AG09319 (cell line): Measurements from ENCODE around the gene SAMD14.

ENCODE experiments used
- DNase-seq: peaks from one replicate; pipeline ENCODE4 v3.0.0-alpha.2; 2010; ENCODE audit warnings: low read depth; ENCODE audit errors: extremely low read depth
- TF ChIP-seq, protein P1 (sequence below): IDR thresholded peaks from 2 replicates; pipeline ENCODE4 v1.5.1; 2011; ENCODE audit warnings: low read depth, mild to moderate bottlenecking, inconsistent platforms, low read length, moderate library complexity

SAMD14 gene

GRCh38 chr17:50076221-50076590 is 53.8 kb downstream of the SAMD14 start:
- no peak for DNase-seq
- TF ChIP-seq, protein P1, sequence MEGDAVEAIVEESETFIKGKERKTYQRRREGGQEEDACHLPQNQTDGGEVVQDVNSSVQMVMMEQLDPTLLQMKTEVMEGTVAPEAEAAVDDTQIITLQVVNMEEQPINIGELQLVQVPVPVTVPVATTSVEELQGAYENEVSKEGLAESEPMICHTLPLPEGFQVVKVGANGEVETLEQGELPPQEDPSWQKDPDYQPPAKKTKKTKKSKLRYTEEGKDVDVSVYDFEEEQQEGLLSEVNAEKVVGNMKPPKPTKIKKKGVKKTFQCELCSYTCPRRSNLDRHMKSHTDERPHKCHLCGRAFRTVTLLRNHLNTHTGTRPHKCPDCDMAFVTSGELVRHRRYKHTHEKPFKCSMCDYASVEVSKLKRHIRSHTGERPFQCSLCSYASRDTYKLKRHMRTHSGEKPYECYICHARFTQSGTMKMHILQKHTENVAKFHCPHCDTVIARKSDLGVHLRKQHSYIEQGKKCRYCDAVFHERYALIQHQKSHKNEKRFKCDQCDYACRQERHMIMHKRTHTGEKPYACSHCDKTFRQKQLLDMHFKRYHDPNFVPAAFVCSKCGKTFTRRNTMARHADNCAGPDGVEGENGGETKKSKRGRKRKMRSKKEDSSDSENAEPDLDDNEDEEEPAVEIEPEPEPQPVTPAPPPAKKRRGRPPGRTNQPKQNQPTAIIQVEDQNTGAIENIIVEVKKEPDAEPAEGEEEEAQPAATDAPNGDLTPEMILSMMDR: no peak

DNA sequence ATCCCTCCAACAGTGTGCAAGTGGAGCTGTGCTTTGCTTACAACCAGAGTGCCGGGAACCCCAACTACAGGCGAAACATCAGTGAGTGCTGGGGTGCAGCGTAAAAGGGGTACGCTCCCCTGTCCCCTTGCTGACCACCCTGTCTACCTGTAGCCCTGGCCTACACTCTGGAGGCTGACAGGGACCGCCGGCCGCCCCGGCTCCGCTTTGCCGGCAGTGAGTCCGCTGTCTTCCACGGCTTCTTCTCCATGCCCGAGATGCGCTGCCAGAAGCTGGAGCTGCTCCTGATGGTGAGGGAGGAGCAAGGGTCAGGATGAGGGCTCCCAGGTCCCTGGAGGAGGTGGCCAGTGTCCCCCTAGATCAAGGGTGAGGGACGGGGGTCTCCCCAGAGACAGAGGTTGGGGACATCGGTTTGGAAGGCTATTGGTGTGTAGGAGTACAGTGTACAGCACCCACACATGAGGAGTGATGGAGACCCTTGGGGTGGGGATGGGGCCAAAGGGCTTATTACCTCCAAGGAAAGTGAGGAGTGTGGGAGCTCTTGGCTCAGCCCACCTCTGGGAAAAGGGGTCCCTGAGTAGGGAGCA is 54.4 kb downstream of the SAMD14 start:
- no peak for DNase-seq
- TF ChIP-seq, protein P1: no peak

DNA sequence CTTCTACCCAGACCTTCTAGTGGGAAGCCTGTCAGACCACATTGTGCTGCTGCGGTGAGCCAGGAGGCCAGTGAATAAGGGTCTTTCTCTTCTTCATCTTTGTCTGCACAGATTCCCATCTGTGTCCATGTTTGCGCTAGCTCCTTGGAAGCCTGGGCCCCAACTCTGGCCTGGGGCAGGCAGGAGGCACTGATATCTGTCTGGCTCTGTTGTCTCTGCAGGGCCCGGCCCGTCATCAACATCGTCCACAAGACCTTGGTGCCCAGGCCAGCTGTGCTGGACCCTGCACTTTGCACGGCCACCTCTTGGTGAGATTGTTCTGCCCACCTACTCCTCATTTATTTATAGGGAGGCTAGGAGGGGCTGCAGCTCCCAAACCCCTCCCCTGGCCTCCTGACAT is 55.7 kb downstream of the SAMD14 start:
- no peak for DNase-seq
- TF ChIP-seq, protein P1: no peak

GRCh38 chr17:50072925-50073324 is 57.0 kb downstream of the SAMD14 start:
- TF ChIP-seq, protein P1: no peak
- DNase-seq: no peak

DNA sequence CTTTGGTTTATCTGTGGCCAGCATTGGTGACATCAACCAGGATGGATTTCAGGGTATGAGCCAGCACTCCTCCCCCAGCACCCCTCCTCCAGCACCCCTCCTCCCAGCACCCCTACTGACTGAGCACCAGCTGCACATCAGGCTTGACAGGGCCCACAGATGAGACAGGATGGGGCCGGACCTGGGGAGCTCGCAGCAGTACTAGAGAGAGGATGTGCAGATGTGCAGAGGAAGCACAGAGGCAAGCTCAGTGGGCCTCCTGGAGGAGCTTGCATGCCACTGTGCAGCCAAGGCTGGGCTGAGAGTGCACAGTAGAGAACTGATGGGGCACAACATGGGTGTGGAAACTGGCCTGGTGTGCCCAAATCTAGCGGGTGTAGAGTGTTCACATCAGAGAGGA is 57.8 kb downstream of the SAMD14 start:
- DNase-seq: no peak
- TF ChIP-seq, protein P1: no peak

DNA sequence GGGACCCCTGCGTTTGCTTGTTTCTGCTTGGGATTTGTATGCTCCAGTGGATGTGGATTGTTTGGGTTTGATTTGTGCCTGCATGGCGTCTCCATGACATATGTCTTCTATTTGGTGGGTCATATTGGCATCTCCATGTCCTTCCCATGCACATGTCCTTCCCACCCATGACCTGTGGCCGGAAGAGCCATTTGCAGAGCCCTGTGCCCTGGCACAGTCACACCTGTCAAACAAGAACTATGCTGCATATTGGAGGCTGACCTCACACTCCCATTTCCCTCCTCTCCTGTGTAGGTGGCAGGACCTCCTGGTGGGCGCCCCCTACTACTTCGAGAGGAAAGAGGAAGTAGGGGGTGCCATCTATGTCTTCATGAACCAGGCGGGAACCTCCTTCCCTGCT is 58.3 kb downstream of the SAMD14 start:
- TF ChIP-seq, protein P1: no peak
- no peak for DNase-seq

DNA sequence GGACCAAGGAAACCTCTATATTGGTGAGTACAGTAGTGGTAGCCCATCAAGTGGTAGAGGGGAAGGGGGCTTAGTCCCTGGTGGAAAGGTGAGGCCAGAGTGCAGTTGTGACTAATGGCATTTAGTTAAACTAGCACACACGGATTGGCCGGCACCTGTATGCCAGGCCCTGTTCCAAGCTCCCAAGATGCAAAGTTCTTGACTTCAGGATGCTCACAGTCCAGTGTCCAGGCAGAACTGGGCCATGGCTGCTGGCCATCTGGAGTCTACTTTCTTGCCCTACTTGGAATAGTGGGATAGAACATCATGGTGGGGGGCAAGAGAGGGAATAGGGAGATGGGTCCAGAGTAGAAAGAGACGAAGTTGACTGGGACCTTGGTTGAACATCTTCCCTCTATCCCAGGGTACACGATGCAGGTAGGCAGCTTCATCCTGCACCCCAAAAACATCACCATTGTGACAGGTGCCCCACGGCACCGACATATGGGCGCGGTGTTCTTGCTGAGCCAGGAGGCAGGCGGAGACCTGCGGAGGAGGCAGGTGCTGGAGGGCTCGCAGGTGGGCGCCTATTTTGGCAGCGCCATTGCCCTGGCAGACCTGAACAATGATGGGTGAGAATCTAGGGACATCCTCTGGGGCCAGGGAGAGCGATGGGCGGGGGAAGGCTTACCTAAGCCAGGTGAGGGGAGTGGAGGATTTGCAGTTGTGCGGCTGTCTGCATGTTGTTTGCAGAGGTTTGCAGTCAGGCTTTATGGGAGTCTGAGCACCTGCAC is 58.9 kb downstream of the SAMD14 start:
- TF ChIP-seq, protein P1: no peak
- no peak for DNase-seq
